AG09309 (cell line): ENCODE measurements around the gene LRRC8E.
"Not testable (repeated sequence)": the region's sequence is repeated elsewhere in the genome, so short reads cannot be mapped to it uniquely, and the experiment has no call there.

Source experiments
- DNase-seq: peaks from one replicate; pipeline ENCODE4 v3.0.0-alpha.2; 2010; ENCODE audit warnings: low read depth
- H3K4me3 ChIP-seq: 2 replicates; pipeline ENCODE4 v1.5.1; 2011; ENCODE audit warnings: mild to moderate bottlenecking, low read depth, low read length, moderate library complexity; ENCODE audit not compliant: control insufficient read depth
- CTCF ChIP-seq: IDR thresholded peaks from 2 replicates; pipeline ENCODE4 v1.5.1; 2011; ENCODE audit warnings: mild to moderate bottlenecking, low read depth, low read length, inconsistent platforms; ENCODE audit not compliant: insufficient read depth, control insufficient read depth; ENCODE audit errors: missing control alignments

Gene LRRC8E

GRCh38 chr19:7928741-7929701, 40.7 kb downstream of the LRRC8E start:
- peak; percentile 54 for TF ChIP-seq CTCF
- peak overlapping the region; percentile 10 for H3K4me3 ChIP-seq
- peak; percentile 83 for DNase-seq

GRCh38 chr19:7930030-7930429, 41.7 kb downstream of the LRRC8E start:
- DNase-seq, H3K4me3 ChIP-seq: not testable (repeated sequence)

GRCh38 chr19:7930765-7931164, 42.5 kb downstream of the LRRC8E start:
- TF ChIP-seq CTCF, result no peak

GRCh38 chr19:7931221-7932061, 43.1 kb downstream of the LRRC8E start:
- DNase-seq, result no peak
- no peak overlapping the region for H3K4me3 ChIP-seq
- TF ChIP-seq CTCF, result no peak

More at GRCh38 chr19:7930765-7931164, 42.5 kb downstream of the LRRC8E start:
- no peak for DNase-seq
- H3K4me3 ChIP-seq, result no peak overlapping the region

- no peak for TF ChIP-seq CTCF
Measured at GRCh38 chr19:7932276-7932929, 44.1 kb downstream of the LRRC8E start.

GRCh38 chr19:7932930-7933300, 44.6 kb downstream of the LRRC8E start:
- DNase-seq, result no peak
- no peak for TF ChIP-seq CTCF
- no peak overlapping the region for H3K4me3 ChIP-seq

More at GRCh38 chr19:7932276-7932929, 44.1 kb downstream of the LRRC8E start:
- no peak overlapping the region for H3K4me3 ChIP-seq
- DNase-seq, result no peak
